Fibroblast of lung (primary cell): ENCODE results near the gene RNF112. TPM values are rescaled to one million over a fixed set of nuclear protein-coding genes. Genes with fewer than 3 reads are reported as not detected.

Experiments
- DNase-seq, 2 donors: peaks; one replicate each; pipeline versions ENCODE4 v3.0.0 to v3.0.0-alpha.2; 2010; ENCODE audit warnings: low read depth in 2 of 2
- H2AFZ ChIP-seq: 2 replicates; pipeline ENCODE4 v1.5.1; 2012; ENCODE audit warnings: low read length, control low read depth, inconsistent platforms
- H3K27ac ChIP-seq: 2 replicates; pipeline ENCODE4 v1.5.1; 2011; ENCODE audit warnings: low read length, control low read depth; ENCODE audit not compliant: insufficient read depth
- H3K27me3 ChIP-seq: 2 replicates; pipeline ENCODE4 v1.5.1; 2011; ENCODE audit warnings: mild to moderate bottlenecking, low read length; ENCODE audit not compliant: control insufficient read depth, insufficient read depth
- H3K36me3 ChIP-seq: 2 replicates; pipeline ENCODE4 v1.5.1; 2011; ENCODE audit warnings: low read length; ENCODE audit not compliant: control insufficient read depth, insufficient read depth
- H3K4me1 ChIP-seq: 2 replicates; pipeline ENCODE4 v1.5.1; 2011; ENCODE audit warnings: low read length; ENCODE audit not compliant: control insufficient read depth, insufficient read depth; ENCODE audit errors: extremely low read depth
- H3K4me2 ChIP-seq: 2 replicates; pipeline ENCODE4 v1.5.1; 2011; ENCODE audit warnings: low read length, control low read depth; ENCODE audit not compliant: insufficient read depth; ENCODE audit errors: extremely low read depth
- H3K4me3 ChIP-seq, 4 experiments: fragments of 200-600 bp in 1 of 4; sonication (generic) in 1 of 4; replicated peaks in 1 of 4; 2 replicates each; pipeline ENCODE4 v1.5.1; 2011 to 2016; ENCODE audit warnings: low read length in 4 of 4, low read depth in 3 of 4, mild to moderate bottlenecking in 3 of 4, control low read depth in 2 of 4, inconsistent platforms in 1 of 4, mixed read lengths in 1 of 4; ENCODE audit not compliant: insufficient read depth in 1 of 4; ENCODE audit errors: control extremely low read depth in 1 of 4
- H3K79me2 ChIP-seq: 2 replicates; pipeline ENCODE4 v1.5.1; 2012; ENCODE audit warnings: mild to moderate bottlenecking, low read length, inconsistent platforms; ENCODE audit not compliant: control insufficient read depth, insufficient read depth
- H3K9ac ChIP-seq: 2 replicates; pipeline ENCODE4 v1.5.1; 2011; ENCODE audit warnings: mild to moderate bottlenecking, low read length, control low read depth; ENCODE audit not compliant: insufficient read depth
- H3K9me3 ChIP-seq: 2 replicates; pipeline ENCODE4 v1.5.1; 2012; ENCODE audit warnings: low read depth, low read length; ENCODE audit not compliant: control insufficient read depth, insufficient read depth
- H4K20me1 ChIP-seq: 2 replicates; pipeline ENCODE4 v1.5.1; 2011; ENCODE audit warnings: low read length; ENCODE audit not compliant: control insufficient read depth, insufficient read depth; ENCODE audit errors: extremely low read depth
- CTCF ChIP-seq, 2 donors: IDR thresholded peaks in 1 of 2; conservative IDR thresholded peaks in 1 of 2; 1 replicate in 1 of 2; 2 replicates in 1 of 2; pipeline ENCODE4 v1.5.1; 2011 to 2012; ENCODE audit warnings: low read length in 2 of 2, control low read depth in 1 of 2, inconsistent platforms in 1 of 2, low read depth in 1 of 2, mild to moderate bottlenecking in 1 of 2
- EZH2 ChIP-seq: IDR thresholded peaks from 2 replicates; pipeline ENCODE4 v1.5.1; 2012; ENCODE audit warnings: low read length, control low read depth, mild to moderate bottlenecking; ENCODE audit errors: missing control alignments
- polyA plus RNA-seq, 2 donors: library from polyadenylated mRNA; depleted of rRNA in 1 of 2; stranded (reverse) in 1 of 2; unstranded in 1 of 2; fragments of >200 nt; gene quantifications; 2 replicates each; pipeline ENCODE4 v1.2.1, GENCODE V29; 2011 to 2012; ENCODE audit warnings: missing spikeins in 1 of 2
- total RNA-seq: library from RNA; depleted of rRNA; stranded (reverse); fragments of >200 nt; gene quantifications from 2 replicates; pipeline ENCODE4 v1.2.1, GENCODE V29; 2014

Gene RNF112
- total and polyA plus RNA-seq, 2 donors (not counting 1 experiment from before 2014, with no cell fraction given) = 1.5 to 21.5 TPM

- Histone ChIP-seq H4K20me1 (no peaks in the 10 kb centered on the region), H3K36me3 (no peaks in the 10 kb centered on the region), H3K9ac (no peak overlapping the region), H3K9me3 (no peaks in the 10 kb centered on the region), H3K4me3 (no peak overlapping the region), H2AFZ (no peak overlapping the region), H3K4me1 (peaks cover 13% of the 10 kb centered on the region), H3K27me3 (no peaks in the 10 kb centered on the region), H3K4me2 (no peak overlapping the region), H3K27ac (no peak overlapping the region), H3K79me2 (no peaks in the 10 kb centered on the region)
- no peak for TF ChIP-seq CTCF (conservative IDR thresholded peaks at IDR 0.05 in 1 of 2, IDR thresholded peaks at IDR 0.05 in 1 of 2; ENCODE audit: low read depth in 1 of 2, low read length in 2 of 2)
- no peak for TF ChIP-seq EZH2
- DNase-seq = no peak
Measured at GRCh38 chr17:19366637-19366972, 44.4 kb upstream of the RNF112 start.

- TF ChIP-seq CTCF (conservative IDR thresholded peaks at IDR 0.05 in 1 of 2, IDR thresholded peaks at IDR 0.05 in 1 of 2; ENCODE audit: low read depth in 1 of 2, low read length in 2 of 2) (no peak), EZH2 (no peak)
- H3K9me3 ChIP-seq = no peaks in the 10 kb centered on the region
- no peaks in the 10 kb centered on the region for H3K27me3 ChIP-seq
- no peak overlapping the region for H3K4me2 ChIP-seq
- no peaks in the 10 kb centered on the region for H3K36me3 ChIP-seq
- H3K4me3 ChIP-seq = no peak overlapping the region
- H3K79me2 ChIP-seq = no peaks in the 10 kb centered on the region
- H3K9ac ChIP-seq = no peak overlapping the region
- peak in 1 of 2 donors; percentile 23 for DNase-seq
- H3K4me1 ChIP-seq = peaks cover 5% of the 10 kb centered on the region
- no peak overlapping the region for H2AFZ ChIP-seq
- no peaks in the 10 kb centered on the region for H4K20me1 ChIP-seq
- H3K27ac ChIP-seq = no peak overlapping the region
Measured at GRCh38 chr17:19368229-19368628, 42.8 kb upstream of the RNF112 start.

GRCh38 chr17:19369107-19369778, 41.8 kb upstream of the RNF112 start:
- no peaks in the 10 kb centered on the region for H4K20me1 ChIP-seq
- no peak overlapping the region for H3K4me2 ChIP-seq
- H3K9me3 ChIP-seq = no peaks in the 10 kb centered on the region

More at GRCh38 chr17:19369107-19369778, 41.8 kb upstream of the RNF112 start:
- Histone ChIP-seq H3K79me2 (no peaks in the 10 kb centered on the region), H3K4me1 (peaks cover 5% of the 10 kb centered on the region), H3K9ac (no peak overlapping the region), H3K27me3 (no peaks in the 10 kb centered on the region), H3K36me3 (no peaks in the 10 kb centered on the region), H3K4me3 (no peak overlapping the region), H3K27ac (no peak overlapping the region), H2AFZ (no peak overlapping the region)
- no peak for TF ChIP-seq CTCF (conservative IDR thresholded peaks at IDR 0.05 in 1 of 2, IDR thresholded peaks at IDR 0.05 in 1 of 2; ENCODE audit: low read depth in 1 of 2, low read length in 2 of 2)
- no peak for TF ChIP-seq EZH2
- DNase-seq = no peak
